Epithelial cell of proximal tubule (primary cell): ENCODE measurements around the gene FMNL3. TPM values are rescaled to one million over a fixed set of nuclear protein-coding genes. Genes with fewer than 3 reads are reported as not detected.

Experiments
- DNase-seq: peaks from one replicate; pipeline ENCODE4 v3.0.0-alpha.2; 2011; ENCODE audit warnings: low read depth
- H3K4me3 ChIP-seq: 2 replicates; pipeline ENCODE4 v1.5.1; 2011; ENCODE audit warnings: low read depth, mild to moderate bottlenecking, low read length
- CTCF ChIP-seq: conservative IDR thresholded peaks from 2 replicates; pipeline ENCODE4 v1.5.1; 2012; ENCODE audit warnings: low read depth, mild to moderate bottlenecking, low read length
- total RNA-seq: library from RNA; depleted of rRNA; stranded (reverse); fragments of >200 nt; gene quantifications from 2 replicates; pipeline ENCODE4 v1.2.3, GENCODE V29; 2015

Gene FMNL3
- total RNA-seq, 1 donor from 2014 or later: 21.7 TPM

GRCh38 chr12:49672301-49673217 is 34.6 kb downstream of the FMNL3 start:
- no peak overlapping the region for H3K4me3 ChIP-seq
- DNase-seq: no peak
- TF ChIP-seq CTCF: no peak

- no peak overlapping the region for H3K4me3 ChIP-seq
- no peak for TF ChIP-seq CTCF
- DNase-seq: no peak
Observed at GRCh38 chr12:49671031-49671765, 36.0 kb downstream of the FMNL3 start.

GRCh38 chr12:49669796-49670195 is 37.4 kb downstream of the FMNL3 start:
- DNase-seq: no peak
- no peak for TF ChIP-seq CTCF
- H3K4me3 ChIP-seq: no peak overlapping the region

GRCh38 chr12:49667325-49668090 is 39.7 kb downstream of the FMNL3 start:
- DNase-seq: no peak
- no peak for TF ChIP-seq CTCF
- no peak overlapping the region for H3K4me3 ChIP-seq

GRCh38 chr12:49666176-49666575 is 41.0 kb downstream of the FMNL3 start:
- no peak overlapping the region for H3K4me3 ChIP-seq
- DNase-seq: no peak
- TF ChIP-seq CTCF: no peak

GRCh38 chr12:49665384-49665783 is 41.8 kb downstream of the FMNL3 start:
- TF ChIP-seq CTCF: no peak
- H3K4me3 ChIP-seq: no peak overlapping the region
- DNase-seq: no peak
